K562 treated with DMSO at 1 percent for 12 hours (cell line): Measurements from ENCODE around the gene SOST. TPM values are rescaled to one million over a fixed set of nuclear protein-coding genes. Genes with fewer than 3 reads are reported as not detected.

Experiments
- total RNA-seq: library from RNA; unstranded; fragments of 300-600 nt; gene quantifications from 2 replicates; pipeline ENCODE4 v1.2.3, GENCODE V29; 2022; ENCODE audit not compliant: insufficient read depth

The SOST gene
- not detected in 2 replicates for total RNA-seq

DNA sequence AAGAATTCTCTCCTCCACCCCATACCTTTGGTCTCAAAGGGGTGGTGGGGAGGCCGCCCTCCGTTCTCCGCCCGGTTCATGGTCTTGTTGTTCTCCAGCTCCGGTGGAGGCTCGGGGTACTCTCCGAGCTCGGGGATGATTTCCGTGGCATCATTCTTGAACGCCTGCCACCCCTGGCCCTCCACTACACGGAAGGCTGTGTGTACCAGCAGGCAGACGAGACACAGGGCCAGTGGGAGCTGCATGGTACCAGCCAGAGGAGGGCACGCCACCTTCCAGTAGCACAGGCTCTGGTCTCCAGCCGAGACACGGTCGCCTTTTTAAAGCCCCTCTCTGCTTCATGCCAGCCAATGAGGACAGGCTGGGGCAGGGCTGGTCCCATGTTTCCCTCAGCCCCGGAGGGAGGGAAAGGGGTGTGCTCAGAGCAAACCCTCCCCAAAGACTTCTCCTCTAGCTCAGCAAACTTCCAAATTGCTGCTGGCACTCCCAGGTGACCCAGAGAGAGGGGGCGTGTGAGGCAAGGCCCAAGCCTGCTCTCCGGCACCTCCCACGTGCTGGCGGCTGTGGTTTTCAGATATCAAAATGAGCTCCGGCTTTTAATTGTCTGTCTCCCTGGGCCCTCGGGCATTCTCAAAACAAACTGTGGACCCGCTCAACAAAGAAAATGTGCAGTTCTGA is at the start of gene SOST:
Gene SOST (minus strand): TSS at position 295 of the 678 bp plus-strand sequence. CDS start 50 bp downstream, at position 245.

DNA sequence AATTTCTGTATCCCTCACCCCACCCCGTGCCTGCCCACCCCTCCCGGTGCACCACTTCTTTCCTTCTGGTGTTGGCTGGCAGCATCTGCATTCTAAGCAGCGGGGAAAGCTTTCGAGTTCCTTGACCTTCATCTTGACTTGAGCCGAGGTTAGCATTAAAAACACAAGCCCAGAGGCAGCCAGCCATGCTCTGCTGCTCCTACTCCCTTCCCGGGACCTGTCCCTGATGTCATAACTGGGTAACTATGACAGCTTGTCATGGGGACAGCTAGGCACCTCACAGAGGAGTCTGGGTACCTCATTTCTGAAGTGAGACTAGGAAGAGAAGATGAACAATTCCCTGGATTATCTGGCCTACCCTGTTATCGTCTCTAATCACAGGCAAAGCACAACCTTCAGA is 21.5 kb upstream of the SOST start, which contains the start of gene CFAP97D1:
Gene CFAP97D1 (plus strand): TSS at position 301 of the 400 bp plus-strand sequence. CDS start 28 bp downstream, at position 329.

DNA sequence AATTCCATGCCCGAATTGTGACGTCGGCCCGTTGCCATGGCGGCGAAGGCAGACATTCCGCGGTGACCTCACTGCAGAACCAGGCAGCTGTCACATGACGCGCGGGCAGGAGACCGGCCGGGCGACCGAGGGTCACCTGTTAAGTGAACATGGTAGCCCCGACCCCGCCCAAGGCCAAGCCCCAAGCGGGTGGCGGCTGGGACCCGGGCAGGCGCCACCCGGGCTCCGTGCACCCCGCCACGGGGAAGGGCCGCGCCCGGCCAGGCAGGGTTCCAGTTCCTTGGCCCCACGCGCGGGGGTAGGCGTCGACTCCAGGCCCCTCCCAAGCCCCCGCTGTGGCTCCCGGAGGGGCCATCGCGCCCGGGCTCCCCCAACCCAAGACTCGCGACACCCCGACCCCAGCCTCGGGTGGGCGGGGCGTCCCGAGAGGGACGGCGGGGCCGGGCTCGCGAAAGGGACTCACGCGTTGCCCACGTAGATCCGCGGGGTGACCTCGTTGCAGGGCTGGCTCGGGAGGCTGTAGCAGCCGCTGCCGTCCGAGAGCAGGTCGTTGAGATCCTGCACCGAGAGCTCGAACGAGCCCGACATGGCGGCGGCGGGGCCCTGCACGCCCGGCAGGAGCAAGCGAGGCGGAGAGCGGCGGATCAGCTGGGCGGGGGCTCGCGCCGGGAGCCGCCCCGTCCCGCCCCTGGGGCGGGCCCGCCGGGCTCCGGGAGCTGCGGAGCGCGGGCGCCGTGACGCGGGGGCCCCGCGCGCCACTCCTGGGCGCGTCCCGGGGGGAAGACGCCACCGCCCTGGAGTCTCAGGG is 19.9 kb upstream of the SOST start, which contains the start of gene DUSP3:
Gene DUSP3 (minus strand): TSS at position 641 of the 808 bp plus-strand sequence. CDS start 53 bp downstream, at position 588.

Other genes starting within 250 kb of the SOST start
- gene ETV4, start 212.5 kb downstream of the SOST start, total RNA-seq, result 29.5 and 48.6 TPM in 2 replicates
- gene MEOX1, start 96.9 kb downstream of the SOST start, total RNA-seq, result not detected in 2 replicates
- gene DUSP3, start 20.2 kb upstream of the SOST start, total RNA-seq, result 12.8 and 35.0 TPM in 2 replicates
- not detected in 2 replicates for gene CFAP97D1, start 21.6 kb upstream of the SOST start, total RNA-seq
- 0.50 and 13.7 TPM in 2 replicates for gene MPP3, start 74.4 kb upstream of the SOST start, total RNA-seq
- not detected in 2 replicates for gene CD300LG, start 88.4 kb upstream of the SOST start, total RNA-seq
- 0.39 TPM in 1 of 2 replicates, not detected in the other for gene MPP2, start 148.7 kb upstream of the SOST start, total RNA-seq
- gene PPY, start 183.7 kb upstream of the SOST start, total RNA-seq, result not detected in 2 replicates
- not detected in 2 replicates for gene PYY, start 195.1 kb upstream of the SOST start, total RNA-seq
- gene NAGS, start 245.8 kb upstream of the SOST start, total RNA-seq, result 0.28 TPM in 1 of 2 replicates, not detected in the other